MM.1S (cell line): ENCODE measurements around the gene AUTS2.

ENCODE experiments used
- DNase-seq: peaks from one replicate; pipeline ENCODE4 v3.0.0-alpha.2; 2015
- H2AFZ ChIP-seq: fragments of 300-600 bp; sonication (generic); 2 replicates; pipeline ENCODE4 v1.6.0; 2016; ENCODE audit warnings: antibody characterized with exemption, low read length
- H3F3A ChIP-seq: fragments of 300-600 bp; sonication (generic); 2 replicates; pipeline ENCODE4 v1.6.1; 2016; ENCODE audit warnings: mild to moderate bottlenecking, antibody characterized with exemption, low read length, moderate library complexity, mixed read lengths; ENCODE audit not compliant: insufficient read depth
- H3K27ac ChIP-seq: fragments of 300-600 bp; sonication (generic); 2 replicates; pipeline ENCODE4 v1.5.1; 2016; ENCODE audit warnings: mild to moderate bottlenecking, low read length
- H3K27me3 ChIP-seq: fragments of 300-600 bp; sonication (generic); replicated peaks from 2 replicates; pipeline ENCODE4 v1.6.0; 2016; ENCODE audit warnings: low read length; ENCODE audit not compliant: insufficient read depth
- H3K36me3 ChIP-seq: fragments of 300-600 bp; sonication (generic); replicated peaks from 2 replicates; pipeline ENCODE4 v1.6.1; 2016; ENCODE audit warnings: mild to moderate bottlenecking, low read length, mixed read lengths; ENCODE audit not compliant: insufficient read depth
- H3K4me1 ChIP-seq: fragments of 300-600 bp; sonication (generic); 2 replicates; pipeline ENCODE4 v1.6.1; 2016; ENCODE audit warnings: low read length, mixed read lengths
- H3K4me2 ChIP-seq: fragments of 300-600 bp; sonication (generic); 2 replicates; pipeline ENCODE4 v1.6.0; 2016; ENCODE audit warnings: low read depth, low read length
- H3K4me3 ChIP-seq: fragments of 300-600 bp; sonication (generic); 2 replicates; pipeline ENCODE4 v1.5.1; 2016; ENCODE audit warnings: low read length, mixed read lengths
- H3K79me2 ChIP-seq: fragments of 300-600 bp; sonication (generic); 2 replicates; pipeline ENCODE4 v1.6.1; 2016; ENCODE audit warnings: mixed run types, low read length, mixed read lengths
- H3K9ac ChIP-seq: fragments of 300-600 bp; sonication (generic); 2 replicates; pipeline ENCODE4 v1.6.1; 2016; ENCODE audit warnings: low read length, mixed read lengths
- H3K9me2 ChIP-seq: fragments of 300-600 bp; sonication (generic); replicated peaks from 2 replicates; pipeline ENCODE4 v1.6.1; 2016; ENCODE audit warnings: mild to moderate bottlenecking, low read length, mixed read lengths; ENCODE audit not compliant: insufficient read depth
- H3K9me3 ChIP-seq: fragments of 300-600 bp; sonication (generic); replicated peaks from 2 replicates; pipeline ENCODE4 v1.6.1; 2016; ENCODE audit warnings: mild to moderate bottlenecking, low read length, mixed read lengths; ENCODE audit not compliant: insufficient read depth
- H4K20me1 ChIP-seq: fragments of 300-600 bp; sonication (generic); 2 replicates; pipeline ENCODE4 v1.6.1; 2016; ENCODE audit warnings: mild to moderate bottlenecking, low read length, moderate library complexity, mixed read lengths; ENCODE audit not compliant: insufficient read depth
- CTCF ChIP-seq: fragments of 300-600 bp; sonication (generic); IDR thresholded peaks from 2 replicates; pipeline ENCODE4 v1.5.1; 2016; ENCODE audit warnings: antibody characterized with exemption, low read length, mixed read lengths
- EZH2 ChIP-seq: fragments of 300-600 bp; sonication (generic); optimal IDR thresholded peaks from 2 replicates; pipeline ENCODE3; 2017; ENCODE audit warnings: low read depth, mild to moderate bottlenecking, antibody characterized with exemption, low read length, mixed read lengths
- EZH2phosphoT487 ChIP-seq: fragments of 300-600 bp; sonication (generic); IDR thresholded peaks from 2 replicates; pipeline ENCODE4 v1.6.1; 2018; ENCODE audit warnings: antibody characterized with exemption, low read length

AUTS2 gene

GRCh38 chr7:70243443-70243842 is 645.2 kb downstream of the AUTS2 start:
- no peaks in the 10 kb centered on the region for H3K36me3 ChIP-seq
- no peak overlapping the region for H3K4me3 ChIP-seq
- H2AFZ ChIP-seq, result no peak overlapping the region
- TF ChIP-seq EZH2phosphoT487 (no peak), CTCF (no peak), EZH2 (no peak)
- no peak overlapping the region for H3K4me2 ChIP-seq
- no peaks in the 10 kb centered on the region for H4K20me1 ChIP-seq
- H3K79me2 ChIP-seq, result no peaks in the 10 kb centered on the region
- H3F3A ChIP-seq, result peaks cover 8% of the 10 kb centered on the region
- peaks cover 8% of the 10 kb centered on the region; the same call in 1 of the 2 replicates for H3K4me1 ChIP-seq
- H3K27me3 ChIP-seq, result no peaks in the 10 kb centered on the region
- H3K27ac ChIP-seq, result no peak overlapping the region
- no peak overlapping the region for H3K9ac ChIP-seq
- H3K9me2 ChIP-seq, result no peaks in the 10 kb centered on the region
- DNase-seq, result no peak
- H3K9me3 ChIP-seq, result no peaks in the 10 kb centered on the region

- H3K9me2 ChIP-seq, result no peaks in the 10 kb centered on the region
- no peaks in the 10 kb centered on the region for H3K4me1 ChIP-seq
- H3K27ac ChIP-seq, result no peak overlapping the region
- no peaks in the 10 kb centered on the region for H4K20me1 ChIP-seq
- no peaks in the 10 kb centered on the region for H3K79me2 ChIP-seq
- DNase-seq, result no peak
- H2AFZ ChIP-seq, result no peak overlapping the region
- no peaks in the 10 kb centered on the region for H3K27me3 ChIP-seq
- TF ChIP-seq EZH2 (no peak), CTCF (no peak), EZH2phosphoT487 (no peak)
- no peaks in the 10 kb centered on the region for H3F3A ChIP-seq
- no peak overlapping the region for H3K4me3 ChIP-seq
- no peaks in the 10 kb centered on the region for H3K36me3 ChIP-seq
- H3K9ac ChIP-seq, result no peak overlapping the region
- no peak overlapping the region for H3K4me2 ChIP-seq
- H3K9me3 ChIP-seq, result no peaks in the 10 kb centered on the region
These were observed 659.6 kb downstream of the AUTS2 start for GRCh38 chr7:70257921-70258320.

GRCh38 chr7:70259502-70259901 is 661.2 kb downstream of the AUTS2 start:
- Histone ChIP-seq H2AFZ (no peak overlapping the region), H3K4me1 (no peaks in the 10 kb centered on the region), H3K27ac (no peak overlapping the region), H3F3A (no peaks in the 10 kb centered on the region), H3K9ac (no peak overlapping the region), H3K79me2 (no peaks in the 10 kb centered on the region), H3K4me2 (no peak overlapping the region), H3K27me3 (no peaks in the 10 kb centered on the region), H3K36me3 (no peaks in the 10 kb centered on the region), H3K9me2 (no peaks in the 10 kb centered on the region), H4K20me1 (no peaks in the 10 kb centered on the region), H3K4me3 (no peak overlapping the region), H3K9me3 (no peaks in the 10 kb centered on the region)
- no peak for TF ChIP-seq CTCF
- DNase-seq, result no peak
